ENCODE results near the gene KCNJ1. TPM values are rescaled to one million over a fixed set of nuclear protein-coding genes. Genes with fewer than 3 reads are reported as not detected.

The KCNJ1 gene
- total RNA-seq, 1 donor from 2014 or later = 0.41 TPM

GRCh38 chr11:128903248-128904061 lies 36.4 kb upstream of the KCNJ1 start:
- Histone ChIP-seq H3F3A (ENCODE audit: low read depth) (peaks cover 28% of the 10 kb centered on the region), H3K27ac (no peak overlapping the region), H3K9me3 (ENCODE audit: low read depth) (no peaks in the 10 kb centered on the region), H3K27me3 (peaks cover 97% of the 10 kb centered on the region), H3K4me3 (peak overlapping the region; percentile 11), H3K4me1 (peaks cover 29% of the 10 kb centered on the region), H3K79me2 (ENCODE audit: low read depth) (no peaks in the 10 kb centered on the region), H2AFZ (replicated peaks) (no peak overlapping the region), H3K9ac (no peak overlapping the region), H3K36me3 (no peaks in the 10 kb centered on the region), H3K4me2 (peak overlapping the region; percentile 86), H4K20me1 (ENCODE audit: low read depth) (peaks cover 40% of the 10 kb centered on the region)
- Mint-ChIP-seq H3K4me1 (peaks cover 38% of the 10 kb centered on the region), H3K9me3 (no peaks in the 10 kb centered on the region), H3K4me3 (peak overlapping the region; percentile 35), H3K27me3 (ENCODE audit: insufficient read depth, low read depth) (peaks cover 57% of the 10 kb centered on the region), H3K36me3 (no peaks in the 10 kb centered on the region), H3K27ac (no peak overlapping the region)
- TF ChIP-seq EZH2 (IDR thresholded peaks at IDR 0.05) = no peak
- no peak for TF ChIP-seq EZH2phosphoT487 (IDR thresholded peaks at IDR 0.05)
- TF ChIP-seq CTCF (IDR thresholded peaks at IDR 0.05) = no peak
- DNase-seq (ENCODE audit: low spot score) = peak; percentile 50

GRCh38 chr11:128902515-128903066 lies 35.5 kb upstream of the KCNJ1 start:
- Mint-ChIP-seq H3K36me3 (no peaks in the 10 kb centered on the region), H3K27ac (no peak overlapping the region), H3K4me1 (peaks cover 38% of the 10 kb centered on the region), H3K9me3 (no peaks in the 10 kb centered on the region), H3K27me3 (ENCODE audit: insufficient read depth, low read depth) (peaks cover 57% of the 10 kb centered on the region), H3K4me3 (no peak overlapping the region)
- Histone ChIP-seq H3K4me3 (peak overlapping the region; percentile 44), H3K9ac (no peak overlapping the region), H3F3A (ENCODE audit: low read depth) (peaks cover 23% of the 10 kb centered on the region), H3K4me2 (peak overlapping the region; percentile 87), H2AFZ (replicated peaks) (no peak overlapping the region), H3K27me3 (peaks cover 100% of the 10 kb centered on the region), H3K79me2 (ENCODE audit: low read depth) (no peaks in the 10 kb centered on the region), H3K36me3 (no peaks in the 10 kb centered on the region), H3K27ac (no peak overlapping the region), H3K9me3 (ENCODE audit: low read depth) (no peaks in the 10 kb centered on the region), H4K20me1 (ENCODE audit: low read depth) (peaks cover 40% of the 10 kb centered on the region), H3K4me1 (peaks cover 29% of the 10 kb centered on the region)
- DNase-seq (ENCODE audit: low spot score) = no peak
- TF ChIP-seq EZH2 (IDR thresholded peaks at IDR 0.05) = peak; percentile 41
- no peak for TF ChIP-seq CTCF (IDR thresholded peaks at IDR 0.05)
- TF ChIP-seq EZH2phosphoT487 (IDR thresholded peaks at IDR 0.05) = peak; percentile 44

- H3F3A ChIP-seq (ENCODE audit: low read depth) = peaks cover 20% of the 10 kb centered on the region
These were observed 34.8 kb upstream of the KCNJ1 start for GRCh38 chr11:128901653-128902514.

More at GRCh38 chr11:128901653-128902514, 34.8 kb upstream of the KCNJ1 start:
- peak overlapping the region; percentile 44 for H3K4me3 ChIP-seq
- no peaks in the 10 kb centered on the region for H3K9me3 ChIP-seq (ENCODE audit: low read depth)
- peaks cover 29% of the 10 kb centered on the region for H3K4me1 ChIP-seq
- no peak overlapping the region for H2AFZ ChIP-seq (replicated peaks)
- peak; percentile 72 for DNase-seq (ENCODE audit: low spot score)
- H4K20me1 ChIP-seq (ENCODE audit: low read depth) = peaks cover 40% of the 10 kb centered on the region
- Mint-ChIP-seq H3K4me1 (peaks cover 38% of the 10 kb centered on the region), H3K36me3 (no peaks in the 10 kb centered on the region), H3K4me3 (peak overlapping the region; percentile 76), H3K27me3 (ENCODE audit: insufficient read depth, low read depth) (peaks cover 57% of the 10 kb centered on the region), H3K9me3 (no peaks in the 10 kb centered on the region), H3K27ac (no peak overlapping the region)
- H3K36me3 ChIP-seq = no peaks in the 10 kb centered on the region
- peak overlapping the region; percentile 87 for H3K4me2 ChIP-seq
- peaks cover 100% of the 10 kb centered on the region for H3K27me3 ChIP-seq
- H3K9ac ChIP-seq = no peak overlapping the region
- no peak overlapping the region for H3K27ac ChIP-seq
- TF ChIP-seq CTCF (IDR thresholded peaks at IDR 0.05) (no peak), EZH2 (IDR thresholded peaks at IDR 0.05) (peak; percentile 53)
- no peaks in the 10 kb centered on the region for H3K79me2 ChIP-seq (ENCODE audit: low read depth)

All from neural progenitor cell (in vitro differentiated cells).